CD4-positive, CD25-positive, alpha-beta regulatory T cell (primary cell): Measurements from ENCODE around the gene LCN15. TPM values are rescaled to one million over a fixed set of nuclear protein-coding genes. Genes with fewer than 3 reads are reported as not detected.

Source experiments
- ATAC-seq, 2 donors: fragments of 150-1000 bp; cut with Tn5 transposase; one replicate each; pipeline ENCODE4 v1.10.0; 2021; ENCODE audit warnings: low read depth in 2 of 2, moderate number of reproducible peaks in 2 of 2, moderate library complexity in 1 of 2
- DNase-seq, 3 donors: peaks; one replicate each; pipeline versions ENCODE4 v3.0.0 to v3.0.0-alpha.2; 2012 to 2022; ENCODE audit warnings: mixed read lengths in 1 of 3
- H3K27ac ChIP-seq: one replicate; pipeline ENCODE4 v1.7.0; 2013; ENCODE audit warnings: mild to moderate bottlenecking, low read length; ENCODE audit not compliant: insufficient read depth, poor library complexity, severe bottlenecking
- H3K27me3 ChIP-seq: one replicate; pipeline ENCODE4 v1.7.0; 2013; ENCODE audit warnings: low read length; ENCODE audit not compliant: control insufficient read depth, insufficient read depth
- H3K36me3 ChIP-seq: one replicate; pipeline ENCODE4 v1.7.0; 2013; ENCODE audit warnings: mild to moderate bottlenecking, low read length, moderate library complexity; ENCODE audit not compliant: control insufficient read depth, insufficient read depth
- H3K4me1 ChIP-seq: 2 replicates; pipeline ENCODE4 v1.7.0; 2013; ENCODE audit warnings: mild to moderate bottlenecking, low read length; ENCODE audit not compliant: insufficient read depth, control insufficient read depth, poor library complexity, severe bottlenecking
- H3K4me3 ChIP-seq: one replicate; pipeline ENCODE4 v1.7.0; 2013; ENCODE audit warnings: low read depth, mild to moderate bottlenecking, low read length, moderate library complexity
- H3K9me3 ChIP-seq, 2 experiments: 1 replicate in 1 of 2; 2 replicates in 1 of 2; pipeline ENCODE4 v1.7.0; 2013; ENCODE audit warnings: low read length in 2 of 2, mild to moderate bottlenecking in 1 of 2, moderate library complexity in 1 of 2; ENCODE audit not compliant: control insufficient read depth in 2 of 2
- H3K27ac Mint-ChIP-seq, 3 donors: one replicate each; pipeline ENCODE4 v1.8.0; 2020 to 2022; ENCODE audit warnings: mild to moderate bottlenecking in 3 of 3, mixed read lengths in 3 of 3, moderate library complexity in 2 of 3
- H3K27me3 Mint-ChIP-seq: one replicate; pipeline ENCODE4 v1.8.0; 2022; ENCODE audit warnings: mild to moderate bottlenecking, mixed read lengths
- H3K36me3 Mint-ChIP-seq: one replicate; pipeline ENCODE4 v1.8.0; 2020; ENCODE audit warnings: mixed read lengths
- H3K4me1 Mint-ChIP-seq, 4 donors: one replicate each; pipeline ENCODE4 v1.8.0; 2020 to 2022; ENCODE audit warnings: mixed read lengths in 4 of 4, mild to moderate bottlenecking in 1 of 4
- H3K4me3 Mint-ChIP-seq, 4 donors: one replicate each; pipeline ENCODE4 v1.8.0; 2020 to 2022; ENCODE audit warnings: mild to moderate bottlenecking in 4 of 4, mixed read lengths in 4 of 4, moderate library complexity in 3 of 4
- H3K9me3 Mint-ChIP-seq, 7 donors: one replicate each; pipeline ENCODE4 v1.8.0; 2020 to 2022; ENCODE audit warnings: mixed read lengths in 7 of 7, mild to moderate bottlenecking in 3 of 7, moderate library complexity in 2 of 7
- polyA plus RNA-seq, 4 donors: library from polyadenylated mRNA; unstranded; fragments of 300-500 nt; fragmentation: Illumina TruSeq; gene quantifications; one replicate each; pipeline ENCODE4 v1.2.3, GENCODE V29; 2021
- total RNA-seq: library from RNA; stranded (reverse); gene quantifications from one replicate; pipeline ENCODE4 v1.2.3, GENCODE V29; 2022

The LCN15 gene
- total and polyA plus RNA-seq, 5 donors from 2014 or later, result not detected

DNA sequence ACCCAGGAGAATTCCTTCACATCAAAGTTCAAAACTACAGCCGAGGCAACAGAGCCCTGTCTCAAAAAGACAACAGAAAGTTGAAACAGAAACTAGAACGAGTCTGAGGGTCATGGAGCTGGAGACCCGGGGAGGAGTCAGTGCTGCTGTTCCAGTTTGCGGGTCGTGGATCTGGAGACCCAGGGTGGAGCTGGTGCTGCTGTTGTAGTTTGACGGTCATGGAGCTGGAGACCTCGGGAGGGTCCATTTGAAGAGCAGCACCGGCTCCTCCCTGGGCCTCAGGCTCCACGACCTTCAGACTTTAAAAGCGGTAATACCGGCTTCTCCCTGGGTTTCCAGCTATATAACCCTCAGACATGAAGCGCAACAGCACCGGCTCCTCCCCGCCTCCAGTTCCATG lies 13.0 kb upstream of the LCN15 start:
- Mint-ChIP-seq H3K4me1 (peaks cover 0 to 3% (median 0%) of the 10 kb centered on the region in 4 donors), H3K36me3 (no peaks in the 10 kb centered on the region), H3K9me3 (peaks cover 0 to 3% (median 0%) of the 10 kb centered on the region in 7 donors)

DNA sequence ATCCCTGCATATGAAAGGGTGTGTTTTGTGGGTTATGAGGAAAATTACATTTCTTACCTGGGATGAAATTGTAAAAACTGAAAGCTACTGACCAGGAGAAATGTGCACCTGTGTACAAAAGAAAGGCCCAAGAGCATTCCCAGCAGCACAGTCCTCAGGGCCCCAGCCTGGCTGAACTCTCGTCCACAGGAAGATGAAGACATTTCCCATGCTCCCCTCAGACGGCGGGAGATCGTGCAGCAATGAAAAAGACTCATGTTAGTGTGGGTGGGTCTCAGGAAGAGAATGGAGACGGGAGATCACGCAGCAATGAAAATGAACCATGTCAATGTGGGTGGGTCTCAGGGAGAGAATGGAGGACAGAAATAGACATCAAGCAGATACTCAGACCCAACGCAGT lies 12.6 kb upstream of the LCN15 start:
- Histone ChIP-seq H3K4me3 (no peak overlapping the region), H3K27ac (no peak overlapping the region), H3K9me3 (peaks cover 0 to 8% of the 10 kb centered on the region in 2 experiments), H3K27me3 (peaks cover 3% of the 10 kb centered on the region), H3K36me3 (no peaks in the 10 kb centered on the region), H3K4me1 (no peaks in the 10 kb centered on the region)
- peaks cover 19% of the 10 kb centered on the region for H3K27me3 Mint-ChIP-seq
- H3K4me1 Mint-ChIP-seq, result peaks cover 0 to 3% (median 0%) of the 10 kb centered on the region in 4 donors
- ATAC-seq (no peak), DNase-seq (no peak)
- peak overlapping the region in 1 of 3 donors; percentile 36 for H3K27ac Mint-ChIP-seq
- H3K9me3 Mint-ChIP-seq, result peaks cover 0 to 3% (median 0%) of the 10 kb centered on the region in 7 donors
- H3K4me3 Mint-ChIP-seq, result no peak overlapping the region
- no peaks in the 10 kb centered on the region for H3K36me3 Mint-ChIP-seq

More for the DNA sequence above, 13.0 kb upstream of the LCN15 start:
- Mint-ChIP-seq H3K27me3 (peaks cover 20% of the 10 kb centered on the region), H3K27ac (peak overlapping the region in 1 of 3 donors; percentile 36), H3K4me3 (no peak overlapping the region)
- no peaks in the 10 kb centered on the region for H3K36me3 ChIP-seq
- H3K9me3 ChIP-seq, result peaks cover 0 to 8% of the 10 kb centered on the region in 2 experiments
- no peak overlapping the region for H3K27ac ChIP-seq
- no peaks in the 10 kb centered on the region for H3K4me1 ChIP-seq
- H3K27me3 ChIP-seq, result peaks cover 3% of the 10 kb centered on the region
- no peak for DNase-seq
- no peak for ATAC-seq
- no peak overlapping the region for H3K4me3 ChIP-seq

DNA sequence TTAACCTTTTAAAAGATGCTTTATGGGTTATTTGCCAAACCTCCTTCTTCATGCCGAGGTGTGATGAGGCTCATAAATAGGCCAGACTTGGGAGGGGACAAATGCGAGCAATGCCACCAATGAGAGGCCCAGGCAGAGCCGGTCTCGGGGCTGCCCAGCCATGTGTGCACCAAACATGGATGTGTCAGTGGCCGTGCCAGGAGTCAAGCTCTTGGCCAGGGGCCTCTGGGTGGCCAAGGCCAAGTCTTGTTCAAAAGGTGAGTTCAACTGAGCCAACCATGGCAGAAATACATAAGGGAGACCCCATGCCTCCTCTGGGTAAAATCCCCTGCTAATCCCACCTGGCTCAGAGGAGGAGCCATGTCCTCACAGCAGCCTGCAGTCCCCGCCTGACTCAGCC lies 10.9 kb upstream of the LCN15 start:
- DNase-seq (no peak), ATAC-seq (no peak)
- H3K36me3 Mint-ChIP-seq, result no peaks in the 10 kb centered on the region
- no peak overlapping the region for H3K4me3 ChIP-seq
- peaks cover 3% of the 10 kb centered on the region for H3K27me3 ChIP-seq
- H3K4me1 Mint-ChIP-seq, result peaks cover 0 to 3% (median under 1%) of the 10 kb centered on the region in 4 donors
- H3K9me3 Mint-ChIP-seq, result peaks cover 0 to 3% (median 0%) of the 10 kb centered on the region in 7 donors
- H3K4me3 Mint-ChIP-seq, result no peak overlapping the region
- H3K27ac ChIP-seq, result no peak overlapping the region
- H3K4me1 ChIP-seq, result no peaks in the 10 kb centered on the region
- no peak overlapping the region for H3K27ac Mint-ChIP-seq
- H3K36me3 ChIP-seq, result no peaks in the 10 kb centered on the region
- peaks cover 25% of the 10 kb centered on the region for H3K27me3 Mint-ChIP-seq
- H3K9me3 ChIP-seq, result peaks cover 0 to 8% of the 10 kb centered on the region in 2 experiments

DNA sequence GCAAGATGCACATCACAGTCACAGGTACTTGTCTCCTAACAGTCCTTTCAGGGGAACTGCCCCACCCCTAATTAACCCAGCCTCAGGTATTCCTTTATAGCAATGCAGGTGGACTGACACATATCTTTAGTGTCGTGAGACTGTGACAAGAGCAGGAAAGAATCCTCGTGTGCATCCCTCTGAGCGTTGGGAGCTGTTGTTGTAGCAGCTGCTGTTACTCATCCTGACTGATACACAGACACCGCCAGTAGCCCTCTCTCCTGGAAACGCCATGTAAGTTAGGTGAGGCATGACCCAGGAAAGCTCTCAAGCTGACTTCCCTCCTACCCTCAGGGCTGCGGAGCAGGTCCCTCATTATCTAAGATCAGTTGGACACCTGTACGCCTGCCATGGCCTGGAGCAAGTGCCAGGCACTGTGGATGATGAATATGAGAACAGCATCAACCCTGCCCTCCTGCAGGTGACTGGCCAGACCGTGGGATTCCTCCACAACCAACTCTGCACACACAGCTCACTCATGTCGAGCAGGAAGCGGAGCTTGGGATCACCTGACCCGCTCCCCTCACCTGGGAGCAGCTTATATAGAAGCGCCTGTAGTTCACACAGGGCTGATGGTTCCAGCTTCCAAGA lies 10.2 kb upstream of the LCN15 start:
- Histone ChIP-seq H3K9me3 (peaks cover 0 to 8% of the 10 kb centered on the region in 2 experiments), H3K27ac (no peak overlapping the region), H3K4me3 (no peak overlapping the region), H3K27me3 (peaks cover 3% of the 10 kb centered on the region), H3K4me1 (no peaks in the 10 kb centered on the region), H3K36me3 (no peaks in the 10 kb centered on the region)
- Mint-ChIP-seq H3K4me3 (no peak overlapping the region), H3K27ac (no peak overlapping the region), H3K9me3 (peaks cover 0 to 3% (median 0%) of the 10 kb centered on the region in 7 donors), H3K4me1 (peaks cover 0 to 4% (median 2%) of the 10 kb centered on the region in 4 donors), H3K36me3 (no peaks in the 10 kb centered on the region), H3K27me3 (peaks cover 22% of the 10 kb centered on the region)
- ATAC-seq, result no peak
- no peak for DNase-seq

DNA sequence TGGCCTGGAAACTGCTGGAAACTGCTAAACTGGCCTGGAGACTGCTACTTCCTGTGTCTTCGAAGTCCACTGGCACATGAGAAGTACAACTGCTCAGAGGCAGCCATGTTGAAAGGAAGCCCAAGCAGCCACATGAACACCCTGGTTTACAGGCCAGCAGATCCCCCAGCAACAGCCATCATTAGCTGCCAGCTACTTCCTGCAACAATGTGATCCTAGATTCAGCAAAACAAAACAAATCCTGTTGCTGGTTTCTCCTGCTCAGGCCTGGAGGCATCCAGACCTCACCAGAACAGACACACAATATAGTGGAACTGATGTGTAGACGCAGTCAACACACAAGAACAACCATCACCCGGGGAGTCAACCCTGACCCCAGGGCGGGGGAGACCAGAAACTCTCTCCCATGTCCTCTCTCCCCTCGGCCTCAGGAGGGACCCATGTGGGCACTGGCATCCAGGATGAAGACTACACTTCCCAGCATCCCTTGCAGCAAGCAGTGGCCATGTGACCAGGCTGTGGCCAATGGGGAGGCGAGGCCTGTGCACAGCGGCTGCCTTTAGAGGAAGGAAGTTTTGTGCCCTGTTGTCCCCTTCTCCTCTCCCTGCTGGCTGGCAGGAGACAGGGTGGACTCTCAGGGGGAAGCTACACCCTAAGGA lies 9.2 kb upstream of the LCN15 start:
- peaks cover 0 to 4% (median 0%) of the 10 kb centered on the region in 4 donors for H3K4me1 Mint-ChIP-seq
- H3K4me3 Mint-ChIP-seq, result no peak overlapping the region

DNA sequence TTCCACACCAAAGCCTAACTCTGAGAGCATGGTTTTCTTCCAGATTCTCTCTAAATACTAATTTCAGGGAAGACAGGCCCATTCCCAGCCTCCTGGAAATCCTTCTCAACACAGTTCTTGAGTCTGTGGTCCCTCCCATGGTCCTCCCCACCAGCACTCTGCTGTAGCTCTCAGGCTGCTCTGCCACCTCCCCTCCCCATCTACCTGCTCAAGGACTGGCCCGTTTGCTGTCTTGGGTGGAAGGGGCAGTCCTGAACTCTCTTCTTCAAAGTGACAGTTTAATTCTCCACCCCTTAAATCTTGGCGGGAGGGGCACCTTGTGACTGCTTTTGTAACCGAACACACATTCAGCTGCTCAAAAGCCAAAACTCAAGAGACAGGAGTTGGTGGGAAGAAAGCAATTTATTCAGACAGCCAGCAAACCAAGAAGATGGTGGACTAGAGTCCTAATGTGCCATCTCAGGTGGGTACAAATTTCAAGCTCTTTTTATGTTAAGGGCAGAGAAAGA lies 7.6 kb upstream of the LCN15 start:
- H3K36me3 ChIP-seq, result no peaks in the 10 kb centered on the region
- peaks cover 3% of the 10 kb centered on the region for H3K4me1 ChIP-seq
- no peak overlapping the region for H3K27ac ChIP-seq
- no peak overlapping the region for H3K27ac Mint-ChIP-seq
- peaks cover 0 to 8% of the 10 kb centered on the region in 2 experiments for H3K9me3 ChIP-seq
- ATAC-seq (no peak), DNase-seq (no peak)
- no peak overlapping the region for H3K4me3 Mint-ChIP-seq
- H3K27me3 Mint-ChIP-seq, result peaks cover 12% of the 10 kb centered on the region
- peaks cover 0 to 1% (median 0%) of the 10 kb centered on the region in 7 donors for H3K9me3 Mint-ChIP-seq
- no peaks in the 10 kb centered on the region for H3K36me3 Mint-ChIP-seq
- H3K4me1 Mint-ChIP-seq, result peaks cover 2 to 6% (median 2%) of the 10 kb centered on the region in 4 donors
- H3K27me3 ChIP-seq, result peaks cover 3% of the 10 kb centered on the region
- no peak overlapping the region for H3K4me3 ChIP-seq

More for the DNA sequence above, 9.2 kb upstream of the LCN15 start:
- Mint-ChIP-seq H3K27me3 (peaks cover 16% of the 10 kb centered on the region), H3K36me3 (no peaks in the 10 kb centered on the region), H3K27ac (no peak overlapping the region), H3K9me3 (peaks cover 0 to 3% (median 0%) of the 10 kb centered on the region in 7 donors)
- ATAC-seq (no peak), DNase-seq (peak in 1 of 3 donors; percentile 54)
- Histone ChIP-seq H3K27me3 (peaks cover 3% of the 10 kb centered on the region), H3K9me3 (peaks cover 0 to 8% of the 10 kb centered on the region in 2 experiments), H3K4me3 (no peak overlapping the region), H3K36me3 (no peaks in the 10 kb centered on the region), H3K4me1 (no peaks in the 10 kb centered on the region), H3K27ac (no peak overlapping the region)

DNA sequence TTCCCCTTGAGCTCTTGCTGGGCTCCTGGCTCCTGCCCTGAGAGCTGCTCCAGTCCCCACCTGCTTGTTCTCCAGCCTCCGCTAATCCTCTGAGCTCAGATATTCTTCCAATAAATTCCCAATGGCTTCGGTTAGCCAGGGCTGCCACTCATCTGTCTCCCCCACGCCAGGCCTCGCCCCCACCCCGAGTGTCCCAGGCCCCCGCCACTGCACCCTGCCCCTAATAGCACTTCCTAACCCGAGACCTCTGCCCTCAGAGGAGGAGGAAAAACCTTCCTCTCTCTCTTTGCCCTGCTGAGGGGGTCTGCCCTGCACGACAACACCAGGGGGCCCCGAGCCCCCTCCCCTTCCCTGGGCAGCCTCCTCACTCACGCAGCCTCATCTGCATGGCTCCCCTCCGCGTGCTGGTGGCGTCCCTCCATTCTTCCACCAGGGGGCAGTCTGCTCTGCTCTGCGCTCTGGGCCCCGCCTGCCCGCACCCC lies 5.4 kb upstream of the LCN15 start:
- Histone ChIP-seq H3K4me3 (no peak overlapping the region), H3K36me3 (no peaks in the 10 kb centered on the region), H3K4me1 (peaks cover 11% of the 10 kb centered on the region), H3K27me3 (peaks cover 3% of the 10 kb centered on the region), H3K27ac (no peak overlapping the region), H3K9me3 (peaks cover 0 to 8% of the 10 kb centered on the region in 2 experiments)
- no peak for ATAC-seq
- Mint-ChIP-seq H3K9me3 (peaks cover 0 to 1% (median 0%) of the 10 kb centered on the region in 7 donors), H3K27ac (no peak overlapping the region), H3K36me3 (no peaks in the 10 kb centered on the region), H3K4me1 (peaks cover 6 to 21% (median 9%) of the 10 kb centered on the region in 4 donors), H3K27me3 (peaks cover 17% of the 10 kb centered on the region), H3K4me3 (no peak overlapping the region)
- DNase-seq, result peak in 2 of 3 donors; percentile 41 to 42
